Fibroblast of skin of right quadriceps (primary cell): ENCODE results near the gene SLC35F3.
A peak's percentile ranks its signal among the peaks of the same experiment; 100 is the strongest.

ENCODE experiments used
- DNase-seq: peaks from one replicate; pipeline ENCODE4 v3.0.0-alpha.2; 2013

SLC35F3 gene

GRCh38 chr1:233912909-233913308 lies 8.4 kb downstream of the SLC35F3 start:
- DNase-seq: peak; percentile 6

DNA sequence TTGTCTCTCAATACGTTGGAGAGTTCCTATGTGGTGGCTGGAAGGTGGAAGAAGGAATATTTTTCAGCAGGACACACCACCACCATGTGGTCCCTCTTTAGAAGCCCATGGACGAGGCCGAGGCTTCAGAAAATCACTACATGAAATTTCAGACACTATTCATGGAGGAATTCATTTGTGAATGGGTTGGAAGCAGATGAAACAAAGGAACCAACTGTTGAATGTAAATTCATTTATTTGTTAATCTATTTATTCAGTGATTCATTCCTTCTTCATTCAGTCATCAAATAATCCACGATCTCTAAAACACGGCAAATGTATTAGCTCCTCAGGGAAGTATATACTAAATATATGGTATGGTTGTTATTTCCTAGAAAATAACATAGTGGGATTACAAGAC lies 12.2 kb downstream of the SLC35F3 start:
- DNase-seq: peak; percentile 20

DNA sequence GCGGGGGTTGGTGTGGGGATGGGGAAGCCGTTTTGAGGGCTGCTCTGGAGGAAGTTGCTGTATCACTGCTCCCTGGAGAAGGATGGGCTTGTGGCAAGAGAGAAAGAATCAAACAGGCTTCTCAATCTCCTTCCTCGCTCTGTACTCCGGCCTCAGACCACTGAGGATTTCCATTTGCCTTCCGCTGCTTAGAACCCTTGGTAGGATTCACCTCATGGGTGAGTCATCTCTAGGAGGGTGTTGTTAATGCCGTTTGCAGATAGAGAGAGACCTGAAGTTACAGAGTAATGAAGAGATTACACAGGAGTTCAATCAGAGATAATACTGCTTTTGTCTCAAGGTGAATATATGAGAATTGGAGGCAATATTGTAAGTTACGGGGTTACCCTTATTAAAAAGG lies 15.3 kb downstream of the SLC35F3 start:
- DNase-seq: no peak

GRCh38 chr1:233928123-233928522 lies 23.6 kb downstream of the SLC35F3 start:
- DNase-seq: no peak

DNA sequence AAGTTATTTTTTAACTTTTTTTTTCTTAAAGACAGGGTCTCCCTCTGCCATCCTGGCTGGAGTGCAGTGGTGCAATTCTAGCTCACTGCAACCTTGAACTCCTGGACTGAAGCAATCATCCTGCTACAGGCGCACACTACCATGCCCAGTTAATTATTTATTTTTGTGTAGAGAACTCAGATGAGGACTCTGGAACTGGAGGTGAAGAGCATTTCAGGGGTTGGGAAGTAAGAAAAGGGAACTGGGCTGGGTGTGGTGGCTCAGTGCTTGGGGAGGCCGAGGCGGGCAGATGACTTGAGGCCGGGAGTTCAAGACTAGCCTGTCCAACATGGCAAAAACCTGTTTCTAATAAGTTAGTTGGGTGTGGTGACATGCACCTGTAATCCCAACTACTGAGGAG lies 28.9 kb downstream of the SLC35F3 start:
- DNase-seq: no peak

- DNase-seq: no peak
These were observed 30.9 kb downstream of the SLC35F3 start for GRCh38 chr1:233935297-233935868.

GRCh38 chr1:233936422-233936821 lies 31.9 kb downstream of the SLC35F3 start:
- DNase-seq: no peak

GRCh38 chr1:233936842-233937241 lies 32.4 kb downstream of the SLC35F3 start:
- no peak for DNase-seq

DNA sequence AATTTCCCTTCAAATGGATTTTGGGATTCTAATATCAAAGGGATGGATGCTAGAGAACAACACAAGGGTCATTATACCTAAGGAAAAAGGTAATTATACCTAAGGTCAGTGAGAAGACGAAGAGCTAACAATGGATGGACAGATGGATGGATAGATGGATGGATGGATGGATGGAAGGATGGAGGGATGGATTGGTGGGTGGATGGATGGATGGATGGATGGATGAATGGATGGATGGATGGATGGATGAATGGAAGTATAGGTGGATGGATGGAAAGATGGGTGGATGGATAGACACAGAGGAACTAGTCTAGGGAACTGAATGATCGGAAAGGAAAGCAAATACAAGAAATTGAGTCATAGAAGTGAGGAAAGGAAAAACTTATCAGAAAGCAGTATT lies 34.0 kb downstream of the SLC35F3 start:
- DNase-seq: no peak

DNA sequence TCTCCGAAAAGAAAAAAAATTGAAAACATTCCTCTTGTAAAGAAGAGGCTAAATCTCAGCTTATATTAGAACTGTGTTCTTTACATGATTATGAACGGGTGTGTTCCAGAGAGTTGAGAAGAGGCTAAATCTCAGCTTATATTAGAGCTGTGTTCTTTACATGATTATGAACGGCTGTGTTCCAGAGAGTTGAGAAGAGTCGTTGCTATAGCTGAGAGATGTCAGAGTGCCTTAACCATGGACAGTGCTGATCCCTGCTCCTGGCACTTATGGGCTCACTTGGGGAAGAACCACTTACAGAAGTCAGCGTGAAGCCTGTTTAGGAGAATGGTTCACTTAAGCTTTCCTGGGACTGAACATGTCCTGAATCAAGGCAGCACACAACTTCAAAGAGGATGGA lies 35.0 kb downstream of the SLC35F3 start:
- DNase-seq: no peak

DNA sequence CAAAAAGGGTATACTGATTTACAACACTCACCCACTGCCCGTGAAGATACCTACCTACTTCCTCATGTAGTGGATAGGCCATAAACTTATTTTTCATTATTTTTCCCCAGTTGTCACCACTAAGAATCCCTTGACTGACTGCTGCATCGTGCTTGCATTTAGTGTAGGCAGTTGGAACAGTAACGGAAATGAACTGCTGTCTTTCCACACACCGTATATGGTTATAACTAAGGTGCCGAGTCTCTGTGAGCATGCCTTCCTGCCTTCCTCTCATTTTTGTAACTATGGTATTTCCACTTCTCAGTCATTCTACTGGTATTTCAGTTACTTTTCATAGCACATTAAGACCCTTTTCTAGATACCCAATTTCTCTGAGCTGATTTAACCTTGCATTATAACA lies 36.4 kb downstream of the SLC35F3 start:
- no peak for DNase-seq

GRCh38 chr1:233944601-233945000 lies 40.1 kb downstream of the SLC35F3 start:
- no peak for DNase-seq

GRCh38 chr1:233945573-233945972 lies 41.1 kb downstream of the SLC35F3 start:
- DNase-seq: no peak

GRCh38 chr1:233945979-233946378 lies 41.5 kb downstream of the SLC35F3 start:
- no peak for DNase-seq

GRCh38 chr1:233946724-233947123 lies 42.2 kb downstream of the SLC35F3 start:
- no peak for DNase-seq

DNA sequence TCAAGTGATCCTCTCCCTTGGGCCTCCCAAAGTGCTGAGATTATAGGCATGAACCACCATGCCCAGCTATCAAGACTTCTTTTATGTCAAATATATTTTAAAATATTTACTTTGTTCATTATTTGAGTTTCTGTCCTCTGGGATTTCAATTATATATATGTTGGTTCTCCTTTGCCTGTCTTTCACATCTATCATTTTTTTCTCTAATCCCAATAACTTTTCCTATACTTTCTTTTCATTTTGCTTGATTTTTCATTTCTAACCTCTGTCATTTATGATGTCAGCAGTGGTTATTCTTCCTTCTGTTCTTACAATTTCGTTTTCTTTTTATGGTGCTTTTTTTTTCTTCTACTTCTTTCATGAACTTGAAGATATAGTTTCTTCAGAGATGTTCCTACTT lies 47.3 kb downstream of the SLC35F3 start:
- no peak for DNase-seq

GRCh38 chr1:233957691-233958090 lies 53.2 kb downstream of the SLC35F3 start:
- DNase-seq: no peak

GRCh38 chr1:233959102-233959501 lies 54.6 kb downstream of the SLC35F3 start:
- no peak for DNase-seq

DNA sequence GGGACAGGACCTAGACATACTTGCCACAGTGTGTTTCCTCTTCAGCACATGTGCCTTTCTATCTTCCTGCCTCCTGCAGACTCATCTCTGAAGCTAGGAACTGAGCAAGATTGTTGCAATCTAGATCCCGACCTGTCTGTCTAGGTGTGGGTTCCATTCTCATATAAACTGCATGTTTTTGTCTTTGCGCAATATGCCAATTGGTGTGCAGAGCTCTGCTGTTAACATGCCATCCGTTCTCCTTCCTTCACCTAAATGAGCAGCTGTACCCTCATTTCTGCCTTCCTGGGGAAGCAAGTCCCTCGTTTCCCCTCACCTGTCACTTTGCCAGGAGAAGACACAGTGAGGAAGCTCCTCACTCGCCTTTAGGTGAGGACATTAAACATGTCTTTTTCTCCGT lies 55.5 kb downstream of the SLC35F3 start:
- DNase-seq: no peak

- DNase-seq: no peak
These were observed 55.9 kb downstream of the SLC35F3 start for GRCh38 chr1:233960386-233960785.

DNA sequence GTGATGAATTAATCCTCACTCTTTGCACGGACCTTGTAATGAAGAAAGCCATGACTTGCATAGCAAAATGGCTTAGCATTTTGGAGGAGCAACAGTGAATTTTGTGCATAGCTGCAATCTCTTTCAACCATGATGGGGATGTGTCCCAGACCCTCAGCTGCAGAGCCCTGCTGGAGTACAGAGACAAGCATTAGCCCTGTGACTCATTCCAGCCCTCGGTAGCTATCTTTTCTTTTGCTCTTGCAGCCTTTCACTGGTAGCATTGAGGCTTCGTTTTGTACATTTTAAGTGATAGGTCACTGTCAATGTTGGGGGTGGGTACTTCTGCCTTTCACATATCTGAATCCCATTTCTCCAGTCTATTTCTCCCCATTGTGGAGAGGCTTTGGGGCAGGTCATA lies 58.4 kb downstream of the SLC35F3 start:
- no peak for DNase-seq

DNA sequence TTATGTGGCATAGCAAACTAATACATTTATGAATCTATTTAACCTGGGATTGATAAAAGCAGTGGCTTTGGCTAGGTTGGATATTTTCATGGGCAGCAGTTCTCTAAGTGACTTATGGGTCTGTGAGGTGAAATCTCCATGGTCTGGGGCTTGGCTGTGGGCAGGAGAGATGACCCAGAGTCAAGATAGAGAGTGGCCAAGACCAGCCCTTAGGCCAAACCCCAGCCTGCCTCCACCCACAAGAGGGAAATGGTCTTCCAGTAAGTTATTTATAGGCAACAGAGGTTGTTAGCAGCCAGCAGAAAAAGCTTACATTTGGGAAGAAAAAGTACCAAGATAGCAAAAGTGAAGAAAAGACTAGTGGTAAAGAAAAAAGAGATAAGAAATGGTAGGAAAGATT lies 61.4 kb downstream of the SLC35F3 start:
- DNase-seq: no peak

GRCh38 chr1:233971753-233972152 lies 67.3 kb downstream of the SLC35F3 start:
- DNase-seq: no peak

- DNase-seq: no peak
These were observed 68.1 kb downstream of the SLC35F3 start for GRCh38 chr1:233972563-233972950.

GRCh38 chr1:233972951-233973635 lies 68.6 kb downstream of the SLC35F3 start:
- DNase-seq: peak; percentile 3
